ENCODE data around the gene ABAT. TPM values are rescaled to one million over a fixed set of nuclear protein-coding genes. Genes with fewer than 3 reads are reported as not detected.

The ABAT gene
- total RNA-seq, 1 donor from 2014 or later = 2.6 TPM

DNA sequence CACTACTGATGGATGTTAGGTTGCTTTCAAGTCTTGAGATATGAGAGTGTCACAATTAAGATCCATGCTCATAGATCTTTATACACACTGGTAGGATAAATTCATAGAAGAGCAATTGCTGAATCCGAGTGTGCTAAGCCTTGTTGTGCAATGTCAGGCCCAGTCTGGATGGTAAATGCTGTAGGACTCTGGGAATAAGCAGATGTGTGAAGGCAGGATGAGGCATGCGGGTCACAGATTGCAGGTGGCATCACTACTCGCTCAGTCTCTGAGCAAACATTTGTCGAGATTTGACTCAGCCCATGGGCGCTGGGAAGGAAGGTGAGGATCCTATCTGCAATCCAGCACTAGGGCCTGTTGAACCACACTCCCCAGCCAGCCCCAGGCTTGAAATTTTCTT is 82.3 kb downstream of the ABAT start:
- DNase-seq (ENCODE audit: low read depth) (peak; percentile 86), FAIRE-seq (peak; percentile 47)
- Histone ChIP-seq H3K27me3 (ENCODE audit: control insufficient read depth, insufficient read depth, low read length) (no peaks in the 10 kb centered on the region), H3K4me3 (ENCODE audit: low read depth, low read length) (no peak overlapping the region), H3K36me3 (ENCODE audit: control insufficient read depth, insufficient read depth, low read length) (no peaks in the 10 kb centered on the region)
- TF ChIP-seq, protein P1, sequence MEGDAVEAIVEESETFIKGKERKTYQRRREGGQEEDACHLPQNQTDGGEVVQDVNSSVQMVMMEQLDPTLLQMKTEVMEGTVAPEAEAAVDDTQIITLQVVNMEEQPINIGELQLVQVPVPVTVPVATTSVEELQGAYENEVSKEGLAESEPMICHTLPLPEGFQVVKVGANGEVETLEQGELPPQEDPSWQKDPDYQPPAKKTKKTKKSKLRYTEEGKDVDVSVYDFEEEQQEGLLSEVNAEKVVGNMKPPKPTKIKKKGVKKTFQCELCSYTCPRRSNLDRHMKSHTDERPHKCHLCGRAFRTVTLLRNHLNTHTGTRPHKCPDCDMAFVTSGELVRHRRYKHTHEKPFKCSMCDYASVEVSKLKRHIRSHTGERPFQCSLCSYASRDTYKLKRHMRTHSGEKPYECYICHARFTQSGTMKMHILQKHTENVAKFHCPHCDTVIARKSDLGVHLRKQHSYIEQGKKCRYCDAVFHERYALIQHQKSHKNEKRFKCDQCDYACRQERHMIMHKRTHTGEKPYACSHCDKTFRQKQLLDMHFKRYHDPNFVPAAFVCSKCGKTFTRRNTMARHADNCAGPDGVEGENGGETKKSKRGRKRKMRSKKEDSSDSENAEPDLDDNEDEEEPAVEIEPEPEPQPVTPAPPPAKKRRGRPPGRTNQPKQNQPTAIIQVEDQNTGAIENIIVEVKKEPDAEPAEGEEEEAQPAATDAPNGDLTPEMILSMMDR (IDR thresholded peaks at IDR 0.05; ENCODE audit: insufficient read depth, low read length, severe bottlenecking) = no peak

DNA sequence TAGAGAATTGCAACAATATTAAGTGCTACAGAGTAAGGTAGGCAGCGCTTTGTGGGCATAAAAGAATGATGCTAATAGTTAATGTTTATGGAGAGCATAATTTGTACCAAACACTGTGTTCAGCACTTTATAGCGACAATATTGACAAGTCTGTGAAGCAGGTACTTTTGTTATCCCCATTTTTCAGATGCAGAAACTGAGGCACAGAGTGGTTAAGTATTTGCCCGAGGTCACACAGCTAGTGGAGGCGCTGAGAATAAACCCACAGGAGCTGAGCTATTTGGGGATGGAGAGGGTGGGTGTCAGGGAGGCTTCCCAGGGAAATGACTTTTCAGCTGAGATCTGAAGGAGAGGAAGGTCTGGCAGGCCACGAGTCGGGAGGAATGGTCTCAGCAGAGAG is 83.6 kb downstream of the ABAT start:
- H3K36me3 ChIP-seq (ENCODE audit: control insufficient read depth, insufficient read depth, low read length) = no peaks in the 10 kb centered on the region
- DNase-seq (ENCODE audit: low read depth) (no peak), FAIRE-seq (no peak)
- TF ChIP-seq, protein P1 (IDR thresholded peaks at IDR 0.05; ENCODE audit: insufficient read depth, low read length, severe bottlenecking) = no peak
- H3K27me3 ChIP-seq (ENCODE audit: control insufficient read depth, insufficient read depth, low read length) = no peaks in the 10 kb centered on the region
- no peak overlapping the region for H3K4me3 ChIP-seq (ENCODE audit: low read depth, low read length)

GRCh38 chr16:8760021-8760420 is 85.6 kb downstream of the ABAT start:
- no peak for DNase-seq (ENCODE audit: low read depth)
- no peak overlapping the region for H3K4me3 ChIP-seq (ENCODE audit: low read depth, low read length)
- no peaks in the 10 kb centered on the region for H3K27me3 ChIP-seq (ENCODE audit: control insufficient read depth, insufficient read depth, low read length)
- TF ChIP-seq, protein P1 (IDR thresholded peaks at IDR 0.05; ENCODE audit: insufficient read depth, low read length, severe bottlenecking) = no peak
- no peaks in the 10 kb centered on the region for H3K36me3 ChIP-seq (ENCODE audit: control insufficient read depth, insufficient read depth, low read length)
- no peak for FAIRE-seq

- FAIRE-seq (no peak), DNase-seq (ENCODE audit: low read depth) (no peak)
- Histone ChIP-seq H3K27me3 (ENCODE audit: control insufficient read depth, insufficient read depth, low read length) (no peaks in the 10 kb centered on the region), H3K36me3 (ENCODE audit: control insufficient read depth, insufficient read depth, low read length) (no peaks in the 10 kb centered on the region), H3K4me3 (ENCODE audit: low read depth, low read length) (no peak overlapping the region)
- TF ChIP-seq, protein P1 (IDR thresholded peaks at IDR 0.05; ENCODE audit: insufficient read depth, low read length, severe bottlenecking) = no peak
These were observed 86.7 kb downstream of the ABAT start for GRCh38 chr16:8761078-8761477.

DNA sequence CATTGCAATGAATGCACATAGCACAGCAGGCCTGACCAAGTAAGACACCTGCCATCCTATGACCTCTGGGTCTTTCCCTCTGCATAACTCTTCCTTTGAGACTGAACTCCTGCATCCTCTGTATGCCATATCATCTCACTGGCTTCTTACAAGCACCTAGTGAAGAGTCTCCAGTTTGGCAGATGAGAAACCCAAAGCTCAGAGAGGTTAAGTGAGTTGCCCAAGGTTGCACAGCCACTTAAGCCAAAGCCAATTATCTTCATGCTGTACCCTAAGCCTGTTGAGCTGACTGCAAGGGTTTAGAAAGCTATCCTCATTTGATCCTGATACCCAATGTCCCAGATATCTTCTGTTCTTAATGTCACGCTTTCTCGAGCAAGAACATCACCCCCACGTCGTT is 87.8 kb downstream of the ABAT start:
- TF ChIP-seq, protein P1 (IDR thresholded peaks at IDR 0.05; ENCODE audit: insufficient read depth, low read length, severe bottlenecking) = no peak
- no peaks in the 10 kb centered on the region for H3K36me3 ChIP-seq (ENCODE audit: control insufficient read depth, insufficient read depth, low read length)
- FAIRE-seq = peak; percentile 13
- no peaks in the 10 kb centered on the region for H3K27me3 ChIP-seq (ENCODE audit: control insufficient read depth, insufficient read depth, low read length)
- DNase-seq (ENCODE audit: low read depth) = no peak
- H3K4me3 ChIP-seq (ENCODE audit: low read depth, low read length) = no peak overlapping the region

- H3K36me3 ChIP-seq (ENCODE audit: control insufficient read depth, insufficient read depth, low read length) = no peaks in the 10 kb centered on the region
- FAIRE-seq (no peak), DNase-seq (ENCODE audit: low read depth) (no peak)
- no peaks in the 10 kb centered on the region for H3K27me3 ChIP-seq (ENCODE audit: control insufficient read depth, insufficient read depth, low read length)
- TF ChIP-seq, protein P1 (IDR thresholded peaks at IDR 0.05; ENCODE audit: insufficient read depth, low read length, severe bottlenecking) = no peak
- H3K4me3 ChIP-seq (ENCODE audit: low read depth, low read length) = no peak overlapping the region
These were observed 88.7 kb downstream of the ABAT start for GRCh38 chr16:8763083-8763482.

Measured in bronchial epithelial cell (primary cell).